Measurements from ENCODE around the gene CDKAL1. TPM values are rescaled to one million over a fixed set of nuclear protein-coding genes. Genes with fewer than 3 reads are reported as not detected.
A peak's percentile ranks its signal among the peaks of the same experiment; 100 is the strongest.

The CDKAL1 gene
- 10 to 100 TPM; 24.7 to 32.8 (median 29.8) TPM for total RNA-seq

DNA sequence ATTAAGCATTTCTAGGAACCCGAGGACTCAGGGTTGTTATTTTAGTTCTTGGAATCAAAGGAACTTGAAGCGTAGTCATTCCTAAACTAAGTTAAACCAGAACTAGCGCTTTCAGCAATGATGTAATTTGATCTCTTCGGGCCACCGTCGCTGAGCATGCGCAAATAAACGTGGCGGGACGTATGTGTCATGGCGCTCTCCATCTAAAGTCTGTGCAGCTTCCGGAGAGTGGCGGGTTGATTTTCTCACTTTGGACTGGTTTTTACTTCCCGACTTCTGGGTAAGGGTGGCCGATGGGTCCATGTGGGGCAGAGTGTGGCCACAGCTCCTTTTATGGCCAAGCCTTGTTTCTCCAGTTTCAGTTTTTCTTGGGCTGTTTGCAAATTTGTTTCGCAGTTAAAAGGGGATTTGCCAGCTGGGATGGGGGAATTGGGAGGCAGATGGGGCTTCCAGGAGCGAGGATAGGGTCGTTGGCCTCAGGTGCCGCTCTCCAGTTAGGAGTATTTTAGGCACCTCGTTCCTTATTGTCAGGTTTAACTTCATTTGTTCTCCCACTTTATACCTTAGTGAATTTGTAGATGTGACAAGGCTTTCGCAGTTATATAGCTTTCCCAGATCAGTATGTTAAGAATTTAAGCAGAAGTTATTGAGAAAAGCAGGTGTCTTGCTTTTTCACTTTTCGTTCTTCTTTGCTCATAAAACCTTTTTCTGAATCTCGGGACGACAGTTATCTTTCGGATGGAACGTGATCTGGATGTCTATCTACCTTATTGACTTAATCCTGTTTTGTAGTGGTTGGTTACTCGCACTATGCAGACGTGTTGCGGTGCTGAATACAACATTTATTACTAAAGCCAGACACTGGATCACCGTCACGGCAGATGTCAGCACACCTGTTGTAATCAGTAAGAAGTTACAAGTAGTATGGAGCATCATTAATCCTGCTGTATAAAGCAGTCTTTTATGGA, at the start of gene CDKAL1:
Gene CDKAL1 (plus strand): TSS at position 163 of the 968 bp plus-strand sequence. CDS start 11,894 bp downstream, outside the sequence.
- no peaks in the 10 kb centered on the region for H3K9me3 ChIP-seq
- H3K4me1 ChIP-seq = peaks cover 17 to 27% of the 10 kb centered on the region in 2 donors
- WGBS, 2 donors = 1 to 2% methylated on average over 31 of the region's 31 CpGs
- H3K27ac ChIP-seq = peak within 1 kb of the TSS; percentile 58 to 89 (median 74)
- intact Hi-C loops (cut with DNase I) = loop anchor here (5.0 kb wide), 1 partner anchor 132 kb away; the partner anchor contains the start of gene E2F3
- peak within 1 kb of the TSS; percentile 3 to 87 (median 50) for H3K4me3 ChIP-seq (replicated peaks in 1 of 3)
- peak; percentile 90 to 92 for DNase-seq
- TF ChIP-seq, protein P1, sequence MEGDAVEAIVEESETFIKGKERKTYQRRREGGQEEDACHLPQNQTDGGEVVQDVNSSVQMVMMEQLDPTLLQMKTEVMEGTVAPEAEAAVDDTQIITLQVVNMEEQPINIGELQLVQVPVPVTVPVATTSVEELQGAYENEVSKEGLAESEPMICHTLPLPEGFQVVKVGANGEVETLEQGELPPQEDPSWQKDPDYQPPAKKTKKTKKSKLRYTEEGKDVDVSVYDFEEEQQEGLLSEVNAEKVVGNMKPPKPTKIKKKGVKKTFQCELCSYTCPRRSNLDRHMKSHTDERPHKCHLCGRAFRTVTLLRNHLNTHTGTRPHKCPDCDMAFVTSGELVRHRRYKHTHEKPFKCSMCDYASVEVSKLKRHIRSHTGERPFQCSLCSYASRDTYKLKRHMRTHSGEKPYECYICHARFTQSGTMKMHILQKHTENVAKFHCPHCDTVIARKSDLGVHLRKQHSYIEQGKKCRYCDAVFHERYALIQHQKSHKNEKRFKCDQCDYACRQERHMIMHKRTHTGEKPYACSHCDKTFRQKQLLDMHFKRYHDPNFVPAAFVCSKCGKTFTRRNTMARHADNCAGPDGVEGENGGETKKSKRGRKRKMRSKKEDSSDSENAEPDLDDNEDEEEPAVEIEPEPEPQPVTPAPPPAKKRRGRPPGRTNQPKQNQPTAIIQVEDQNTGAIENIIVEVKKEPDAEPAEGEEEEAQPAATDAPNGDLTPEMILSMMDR (IDR thresholded peaks at IDR 0.05) = peak in 1 of 6 experiments; percentile 3
- peak in 1 of 2 donors; percentile 63 for TF ChIP-seq POLR2A (IDR thresholded peaks at IDR 0.05)
- H3K27me3 ChIP-seq = no peaks in the 10 kb centered on the region
- H3K36me3 ChIP-seq = no peaks in the 10 kb centered on the region

DNA sequence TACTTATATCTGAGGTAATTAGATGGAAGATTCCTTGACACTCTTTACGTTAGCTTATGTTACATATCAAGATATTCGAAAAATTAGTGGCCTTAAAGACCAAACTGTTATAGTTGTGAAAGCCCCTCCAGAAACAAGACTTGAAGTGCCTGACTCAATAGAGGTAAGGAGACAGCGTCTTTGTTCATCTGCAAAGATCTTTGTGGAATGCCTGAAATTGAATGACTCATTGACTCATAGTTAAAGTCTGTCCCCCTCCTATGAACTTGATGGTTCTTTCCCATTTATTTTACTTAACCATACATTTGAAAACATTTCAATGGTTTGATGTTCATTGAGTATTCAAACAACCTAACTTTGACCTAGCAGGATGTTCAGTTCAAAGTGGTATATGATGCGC, 47.6 kb upstream of the CDKAL1 start:
- H3K4me1 ChIP-seq = no peaks in the 10 kb centered on the region
- H3K36me3 ChIP-seq = no peaks in the 10 kb centered on the region
- no peak for TF ChIP-seq POLR2A (IDR thresholded peaks at IDR 0.05)
- TF ChIP-seq, protein P1 (IDR thresholded peaks at IDR 0.05) = no peak
- H3K9me3 ChIP-seq = no peaks in the 10 kb centered on the region
- no peaks in the 10 kb centered on the region for H3K27me3 ChIP-seq
- intact Hi-C loops (cut with DNase I) = no loop called here
- H3K27ac ChIP-seq = no peak overlapping the region
- WGBS, 2 donors = 98% methylated on average over 4 of the region's 4 CpGs
- no peak overlapping the region for H3K4me3 ChIP-seq (replicated peaks in 1 of 3)
- no peak for DNase-seq

DNA sequence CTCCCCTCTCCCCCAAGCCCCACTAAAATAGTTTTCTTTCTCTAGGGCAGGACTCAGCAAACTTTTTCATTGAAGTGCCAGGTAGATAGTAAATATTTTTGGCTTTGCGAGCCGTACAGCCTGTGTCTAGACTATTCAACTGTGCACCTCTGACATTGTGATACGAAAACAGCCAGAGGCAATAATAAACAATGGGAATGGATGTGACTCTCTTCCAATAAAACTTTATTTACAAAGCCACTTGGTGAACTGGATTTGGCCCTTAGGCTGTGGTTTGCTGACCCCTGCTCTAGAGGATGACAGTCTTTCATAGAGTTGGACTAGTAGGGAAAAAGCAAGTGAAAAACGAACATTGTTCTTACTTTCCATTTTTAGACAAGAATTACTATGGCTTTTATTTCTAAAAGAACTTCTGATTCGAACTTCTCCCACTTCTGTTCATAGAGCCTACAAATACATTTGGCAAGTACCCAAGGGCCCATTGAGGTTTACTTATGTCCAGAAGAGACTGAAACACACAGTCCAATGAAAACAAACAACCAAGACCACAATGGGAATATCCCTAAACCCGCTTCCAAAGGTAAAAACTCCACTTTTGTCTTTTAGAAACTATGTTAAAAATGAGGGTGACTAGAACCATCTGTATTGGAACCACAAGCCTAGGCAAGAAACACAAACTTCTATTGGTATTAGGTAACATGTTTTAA, 46.4 kb upstream of the CDKAL1 start:
- WGBS, 2 donors = 80% methylated on average over 6 of the region's 6 CpGs
- Histone ChIP-seq H3K4me3 (replicated peaks in 1 of 3) (no peak overlapping the region), H3K36me3 (no peaks in the 10 kb centered on the region), H3K27me3 (no peaks in the 10 kb centered on the region), H3K4me1 (no peaks in the 10 kb centered on the region), H3K9me3 (no peaks in the 10 kb centered on the region), H3K27ac (no peak overlapping the region)
- intact Hi-C loops (cut with DNase I) = no loop called here
- no peak for DNase-seq
- TF ChIP-seq POLR2A (IDR thresholded peaks at IDR 0.05) = no peak
- TF ChIP-seq, protein P1 (IDR thresholded peaks at IDR 0.05) = no peak

DNA sequence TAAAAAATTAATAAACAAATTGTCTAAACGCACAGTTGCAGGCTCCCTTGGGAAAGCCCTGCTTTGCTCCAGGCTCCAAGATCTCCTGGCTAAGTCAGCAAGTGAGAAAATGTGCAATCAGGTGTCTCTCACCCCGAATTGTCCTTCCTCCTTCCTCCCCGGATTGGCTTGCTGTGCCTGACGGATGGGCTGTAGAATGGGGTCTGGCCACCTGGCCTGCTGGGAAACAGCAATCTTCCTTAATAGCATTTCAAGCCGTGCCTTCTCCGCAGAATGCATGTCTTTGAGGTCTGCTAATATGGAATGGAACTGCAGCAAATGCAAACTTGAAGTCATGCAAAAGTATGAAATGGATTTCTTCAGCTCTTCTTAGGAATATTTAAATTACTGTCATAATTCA, 43.7 kb upstream of the CDKAL1 start:
- no peak for TF ChIP-seq POLR2A (IDR thresholded peaks at IDR 0.05)
- TF ChIP-seq, protein P1 (IDR thresholded peaks at IDR 0.05) = no peak
- intact Hi-C loops (cut with DNase I) = no loop called here
- no peaks in the 10 kb centered on the region for H3K9me3 ChIP-seq

More for the DNA sequence above, 43.7 kb upstream of the CDKAL1 start:
- Histone ChIP-seq H3K4me1 (no peaks in the 10 kb centered on the region), H3K4me3 (replicated peaks in 1 of 3) (no peak overlapping the region), H3K27me3 (no peaks in the 10 kb centered on the region), H3K27ac (no peak overlapping the region), H3K36me3 (no peaks in the 10 kb centered on the region)
- DNase-seq = no peak
- 93 to 94% methylated on average over 6 of the region's 6 CpGs for WGBS, 2 donors
